ENCODE results near the gene AIF1L.

Gene AIF1L

GRCh38 chr9:131160416-131161112, 64.2 kb downstream of the AIF1L start:
- Histone ChIP-seq H3K4me1 (no peaks in the 10 kb centered on the region), H3K27me3 (no peaks in the 10 kb centered on the region), H3K9me3 (no peaks in the 10 kb centered on the region), H3K36me3 (peaks cover 52% of the 10 kb centered on the region), H3K4me3 (ENCODE audit: low read depth, low read length) (no peak overlapping the region)
- no peak for TF ChIP-seq CTCF (IDR thresholded peaks at IDR 0.05; ENCODE audit: low read depth, low read length)
- no peak for DNase-seq

- TF ChIP-seq CTCF (IDR thresholded peaks at IDR 0.05; ENCODE audit: low read depth, low read length), result no peak
- no peaks in the 10 kb centered on the region for H3K9me3 ChIP-seq
- peaks cover 49% of the 10 kb centered on the region for H3K36me3 ChIP-seq
- no peak for DNase-seq
- H3K4me3 ChIP-seq (ENCODE audit: low read depth, low read length), result no peak overlapping the region
- no peaks in the 10 kb centered on the region for H3K4me1 ChIP-seq
- H3K27me3 ChIP-seq, result no peaks in the 10 kb centered on the region
Observed at GRCh38 chr9:131161585-131161984, 65.3 kb downstream of the AIF1L start.

GRCh38 chr9:131162886-131163285, 66.6 kb downstream of the AIF1L start:
- no peak for DNase-seq
- Histone ChIP-seq H3K36me3 (peaks cover 41% of the 10 kb centered on the region), H3K27me3 (no peaks in the 10 kb centered on the region), H3K9me3 (no peaks in the 10 kb centered on the region), H3K4me3 (ENCODE audit: low read depth, low read length) (no peak overlapping the region), H3K4me1 (no peaks in the 10 kb centered on the region)
- TF ChIP-seq CTCF (IDR thresholded peaks at IDR 0.05; ENCODE audit: low read depth, low read length), result no peak

- TF ChIP-seq CTCF (IDR thresholded peaks at IDR 0.05; ENCODE audit: low read depth, low read length), result no peak
- H3K36me3 ChIP-seq, result peaks cover 28% of the 10 kb centered on the region
- no peaks in the 10 kb centered on the region for H3K27me3 ChIP-seq
- no peaks in the 10 kb centered on the region for H3K4me1 ChIP-seq
- no peak overlapping the region for H3K4me3 ChIP-seq (ENCODE audit: low read depth, low read length)
- H3K9me3 ChIP-seq, result no peaks in the 10 kb centered on the region
- no peak for DNase-seq
Observed at GRCh38 chr9:131165523-131165922, 69.2 kb downstream of the AIF1L start.

- no peak for TF ChIP-seq CTCF (IDR thresholded peaks at IDR 0.05; ENCODE audit: low read depth, low read length)
- Histone ChIP-seq H3K4me1 (no peaks in the 10 kb centered on the region), H3K9me3 (no peaks in the 10 kb centered on the region), H3K27me3 (no peaks in the 10 kb centered on the region), H3K4me3 (ENCODE audit: low read depth, low read length) (no peak overlapping the region), H3K36me3 (peaks cover 28% of the 10 kb centered on the region)
- DNase-seq, result no peak
Observed at GRCh38 chr9:131167146-131167692, 70.9 kb downstream of the AIF1L start.

- Histone ChIP-seq H3K9me3 (no peaks in the 10 kb centered on the region), H3K36me3 (peaks cover 25% of the 10 kb centered on the region), H3K4me3 (ENCODE audit: low read depth, low read length) (no peak overlapping the region), H3K4me1 (no peaks in the 10 kb centered on the region), H3K27me3 (no peaks in the 10 kb centered on the region)
- TF ChIP-seq CTCF (IDR thresholded peaks at IDR 0.05; ENCODE audit: low read depth, low read length), result no peak
- DNase-seq, result no peak
Observed at GRCh38 chr9:131167936-131168335, 71.6 kb downstream of the AIF1L start.

Data from BE2C (cell line).